Measurements from ENCODE around the gene GPSM1. TPM values are rescaled to one million over a fixed set of nuclear protein-coding genes. Genes with fewer than 3 reads are reported as not detected.

GPSM1 gene
- total RNA-seq, 1 donor from 2014 or later = 82.2 TPM

DNA sequence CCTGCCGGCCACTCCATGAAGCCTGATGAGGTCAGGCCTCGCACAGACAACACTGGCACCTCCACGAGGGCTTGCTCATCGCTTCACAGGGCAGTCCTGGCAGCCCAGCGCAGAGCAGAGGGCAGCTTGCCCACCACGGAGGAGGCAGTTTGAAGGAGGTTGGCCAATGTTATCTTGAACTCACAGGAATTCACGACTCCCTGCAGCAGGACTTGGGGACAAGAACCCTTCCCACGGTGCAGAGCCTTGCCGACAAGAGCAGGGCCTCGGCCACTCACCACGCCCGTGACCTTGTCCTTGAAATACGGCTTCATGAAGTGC is 67.6 kb downstream of the GPSM1 start:
- no peak for DNase-seq (ENCODE audit: low spot score, unreplicated experiment)
- no peak overlapping the region for H3K27ac Mint-ChIP-seq
- TF ChIP-seq, protein P1, sequence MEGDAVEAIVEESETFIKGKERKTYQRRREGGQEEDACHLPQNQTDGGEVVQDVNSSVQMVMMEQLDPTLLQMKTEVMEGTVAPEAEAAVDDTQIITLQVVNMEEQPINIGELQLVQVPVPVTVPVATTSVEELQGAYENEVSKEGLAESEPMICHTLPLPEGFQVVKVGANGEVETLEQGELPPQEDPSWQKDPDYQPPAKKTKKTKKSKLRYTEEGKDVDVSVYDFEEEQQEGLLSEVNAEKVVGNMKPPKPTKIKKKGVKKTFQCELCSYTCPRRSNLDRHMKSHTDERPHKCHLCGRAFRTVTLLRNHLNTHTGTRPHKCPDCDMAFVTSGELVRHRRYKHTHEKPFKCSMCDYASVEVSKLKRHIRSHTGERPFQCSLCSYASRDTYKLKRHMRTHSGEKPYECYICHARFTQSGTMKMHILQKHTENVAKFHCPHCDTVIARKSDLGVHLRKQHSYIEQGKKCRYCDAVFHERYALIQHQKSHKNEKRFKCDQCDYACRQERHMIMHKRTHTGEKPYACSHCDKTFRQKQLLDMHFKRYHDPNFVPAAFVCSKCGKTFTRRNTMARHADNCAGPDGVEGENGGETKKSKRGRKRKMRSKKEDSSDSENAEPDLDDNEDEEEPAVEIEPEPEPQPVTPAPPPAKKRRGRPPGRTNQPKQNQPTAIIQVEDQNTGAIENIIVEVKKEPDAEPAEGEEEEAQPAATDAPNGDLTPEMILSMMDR (IDR thresholded peaks at IDR 0.05; ENCODE audit: unreplicated experiment) = no peak
- no peaks in the 10 kb centered on the region for H3K9me3 Mint-ChIP-seq (ENCODE audit: low read depth)
- no peak overlapping the region for H3K4me3 Mint-ChIP-seq (ENCODE audit: low read depth)
- no peaks in the 10 kb centered on the region for H3K27me3 Mint-ChIP-seq
- peaks cover 10% of the 10 kb centered on the region for H3K4me1 Mint-ChIP-seq (ENCODE audit: low read depth)
- H3K36me3 Mint-ChIP-seq (ENCODE audit: insufficient read depth) = peaks cover 11% of the 10 kb centered on the region

DNA sequence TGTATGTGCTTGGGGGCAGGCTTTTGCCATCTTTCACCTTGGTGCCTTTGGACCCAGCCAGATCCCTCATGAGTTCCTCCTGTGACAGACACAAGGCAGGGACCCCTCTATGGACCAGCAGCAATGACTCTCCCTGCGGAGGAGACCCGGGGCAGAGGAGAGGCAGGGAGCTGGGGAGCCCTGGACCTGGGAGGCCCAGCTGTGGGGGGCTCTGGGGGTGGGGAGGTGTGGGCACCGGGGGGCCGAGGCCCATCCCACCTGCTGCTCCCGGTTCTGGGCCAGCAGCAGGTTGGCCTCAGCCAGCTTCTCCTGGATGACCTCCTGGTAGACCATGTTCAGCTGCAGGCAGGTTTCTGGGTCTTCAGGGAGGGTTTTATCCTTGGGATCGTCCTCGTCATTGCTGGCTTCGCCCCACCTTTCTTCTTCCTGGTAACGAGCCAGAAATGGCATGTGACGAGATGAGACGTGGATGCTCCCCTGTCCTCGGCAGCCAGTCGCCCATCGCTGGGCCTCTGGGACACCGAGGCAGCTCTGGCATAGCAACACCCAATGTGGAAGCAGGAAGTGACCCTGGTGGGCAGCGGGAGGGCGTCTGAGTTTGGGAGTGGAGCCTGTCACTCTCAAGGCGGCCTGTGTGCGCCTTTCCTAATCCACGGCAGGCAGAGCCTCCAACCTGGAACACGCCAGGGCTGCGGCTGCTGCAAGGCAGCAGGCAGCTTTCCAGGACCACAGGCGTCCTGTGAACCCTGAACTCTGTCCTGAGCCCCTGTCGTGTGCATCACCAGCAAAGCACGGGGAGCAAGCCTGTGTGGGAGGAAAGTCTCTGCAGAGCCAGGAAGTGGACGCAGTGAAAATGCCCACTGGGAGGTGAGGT is 68.2 kb downstream of the GPSM1 start:
- Mint-ChIP-seq H3K36me3 (ENCODE audit: insufficient read depth) (peaks cover 10% of the 10 kb centered on the region), H3K27me3 (no peaks in the 10 kb centered on the region), H3K9me3 (ENCODE audit: low read depth) (no peaks in the 10 kb centered on the region), H3K4me3 (ENCODE audit: low read depth) (no peak overlapping the region), H3K4me1 (ENCODE audit: low read depth) (peaks cover 10% of the 10 kb centered on the region), H3K27ac (no peak overlapping the region)
- DNase-seq (ENCODE audit: low spot score, unreplicated experiment) = no peak
- TF ChIP-seq, protein P1 (IDR thresholded peaks at IDR 0.05; ENCODE audit: unreplicated experiment) = no peak

DNA sequence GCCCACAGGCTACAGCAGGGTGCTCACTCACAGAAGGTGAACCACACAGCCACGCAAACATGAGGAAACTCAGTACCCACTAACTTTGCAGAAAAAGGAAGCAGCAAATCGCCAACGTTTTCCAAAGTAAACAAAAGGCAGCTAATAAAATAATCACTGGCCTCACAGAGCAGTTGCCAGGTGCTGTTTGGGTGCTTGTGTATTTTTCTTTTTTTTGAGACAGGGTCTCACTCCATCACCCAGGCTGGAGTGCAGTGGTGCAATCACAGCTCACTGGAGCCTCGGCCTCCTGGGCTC is 68.8 kb downstream of the GPSM1 start:
- Mint-ChIP-seq H3K27ac (no peak overlapping the region), H3K9me3 (ENCODE audit: low read depth) (no peaks in the 10 kb centered on the region), H3K36me3 (ENCODE audit: insufficient read depth) (peaks cover 10% of the 10 kb centered on the region), H3K4me1 (ENCODE audit: low read depth) (peaks cover 10% of the 10 kb centered on the region), H3K27me3 (no peaks in the 10 kb centered on the region), H3K4me3 (ENCODE audit: low read depth) (no peak overlapping the region)
- DNase-seq (ENCODE audit: low spot score, unreplicated experiment) = no peak
- TF ChIP-seq, protein P1 (IDR thresholded peaks at IDR 0.05; ENCODE audit: unreplicated experiment) = no peak

DNA sequence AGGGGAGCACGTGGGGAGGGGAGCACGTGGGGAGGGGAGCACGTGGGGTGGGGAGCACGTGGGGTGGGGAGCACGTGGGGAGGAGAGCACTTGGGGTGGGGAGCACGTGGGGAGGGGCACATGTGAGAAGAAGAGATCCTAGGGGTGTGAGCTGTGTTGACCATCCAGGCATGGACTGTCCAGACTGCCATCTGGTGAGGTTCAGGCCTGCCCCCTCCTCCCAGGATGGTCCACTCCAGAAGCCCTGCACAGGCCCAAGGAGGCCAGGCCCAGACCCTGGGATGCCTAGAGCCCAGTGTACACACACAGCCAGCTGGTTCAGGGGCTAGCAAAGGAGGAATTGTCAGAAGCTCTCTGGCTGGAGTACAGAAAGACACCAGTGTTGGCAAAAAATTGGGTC is 70.3 kb downstream of the GPSM1 start:
- no peak overlapping the region for H3K4me3 Mint-ChIP-seq (ENCODE audit: low read depth)
- H3K27me3 Mint-ChIP-seq = no peaks in the 10 kb centered on the region
- H3K36me3 Mint-ChIP-seq (ENCODE audit: insufficient read depth) = peaks cover 7% of the 10 kb centered on the region
- no peak overlapping the region for H3K27ac Mint-ChIP-seq
- no peaks in the 10 kb centered on the region for H3K9me3 Mint-ChIP-seq (ENCODE audit: low read depth)
- H3K4me1 Mint-ChIP-seq (ENCODE audit: low read depth) = peaks cover 10% of the 10 kb centered on the region
- TF ChIP-seq, protein P1 (IDR thresholded peaks at IDR 0.05; ENCODE audit: unreplicated experiment) = no peak
- no peak for DNase-seq (ENCODE audit: low spot score, unreplicated experiment)

DNA sequence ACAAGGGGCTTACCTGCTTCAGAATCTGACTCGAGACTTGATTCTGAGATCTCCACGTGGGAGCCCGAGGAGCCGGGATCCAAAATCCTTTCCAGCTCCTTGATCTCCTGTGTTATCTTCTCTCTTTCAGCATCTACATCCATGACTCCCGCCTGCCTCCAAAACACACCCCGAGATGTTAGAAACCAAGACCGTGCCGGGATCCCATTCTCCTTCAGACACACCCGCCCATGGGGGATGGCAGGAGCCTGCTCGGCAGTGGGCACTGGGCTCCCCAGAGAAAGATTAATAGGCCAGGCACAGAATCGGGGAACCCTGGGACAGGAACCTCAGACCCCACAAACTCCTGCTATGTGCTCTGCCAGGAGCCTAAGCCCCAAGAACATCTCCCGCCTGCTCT is 70.9 kb downstream of the GPSM1 start:
- H3K27ac Mint-ChIP-seq = no peak overlapping the region
- H3K27me3 Mint-ChIP-seq = no peaks in the 10 kb centered on the region
- H3K4me1 Mint-ChIP-seq (ENCODE audit: low read depth) = peaks cover 10% of the 10 kb centered on the region
- TF ChIP-seq, protein P1 (IDR thresholded peaks at IDR 0.05; ENCODE audit: unreplicated experiment) = no peak
- no peak for DNase-seq (ENCODE audit: low spot score, unreplicated experiment)
- peaks cover 7% of the 10 kb centered on the region for H3K36me3 Mint-ChIP-seq (ENCODE audit: insufficient read depth)
- peak overlapping the region; percentile 86 for H3K4me3 Mint-ChIP-seq (ENCODE audit: low read depth)
- H3K9me3 Mint-ChIP-seq (ENCODE audit: low read depth) = no peaks in the 10 kb centered on the region

Data from progenitor cell of endocrine pancreas (in vitro differentiated cells).